ENCODE measurements around the gene SERPINA3. TPM values are rescaled to one million over a fixed set of nuclear protein-coding genes. Genes with fewer than 3 reads are reported as not detected.
A peak's percentile ranks its signal among the peaks of the same experiment; 100 is the strongest.
"Not testable (repeated sequence)": the region's sequence is repeated elsewhere in the genome, so short reads cannot be mapped to it uniquely, and the experiment has no call there.

The SERPINA3 gene
- total RNA-seq, 1 donor from 2014 or later, result 7,311 TPM

GRCh38 chr14:94583557-94583956 is 28.6 kb upstream of the SERPINA3 start:
- no peak for DNase-seq (ENCODE audit: low spot score)
- no peak for ATAC-seq

GRCh38 chr14:94584591-94585280 is 27.5 kb upstream of the SERPINA3 start:
- DNase-seq (ENCODE audit: low spot score), result peak; percentile 48
- peak; percentile 27 for ATAC-seq

GRCh38 chr14:94586635-94587034 is 25.6 kb upstream of the SERPINA3 start:
- DNase-seq (ENCODE audit: low spot score) (peak; percentile 42), ATAC-seq (no peak)

GRCh38 chr14:94588311-94588710 is 23.9 kb upstream of the SERPINA3 start:
- no peak for DNase-seq (ENCODE audit: low spot score)
- ATAC-seq, result no peak

- no peak for ATAC-seq
- DNase-seq (ENCODE audit: low spot score), result no peak
These were observed 21.1 kb upstream of the SERPINA3 start for GRCh38 chr14:94591073-94591472.

GRCh38 chr14:94591871-94592270 is 20.3 kb upstream of the SERPINA3 start:
- DNase-seq (ENCODE audit: low spot score) (peak; percentile 39), ATAC-seq (no peak)

- DNase-seq (ENCODE audit: low spot score) (no peak), ATAC-seq (no peak)
These were observed 19.7 kb upstream of the SERPINA3 start for GRCh38 chr14:94592457-94592856.

- no peak for DNase-seq (ENCODE audit: low spot score)
- ATAC-seq, result peak; percentile 7
These were observed 18.8 kb upstream of the SERPINA3 start for GRCh38 chr14:94593376-94593748.

GRCh38 chr14:94593749-94594431 is 18.3 kb upstream of the SERPINA3 start:
- ATAC-seq (peak; percentile 60), DNase-seq (ENCODE audit: low spot score) (peak; percentile 92)

GRCh38 chr14:94594441-94594840 is 17.8 kb upstream of the SERPINA3 start:
- DNase-seq (ENCODE audit: low spot score), result peak; percentile 45
- peak; percentile 15 for ATAC-seq

GRCh38 chr14:94595912-94596311 is 16.3 kb upstream of the SERPINA3 start:
- DNase-seq (ENCODE audit: low spot score) (peak; percentile 43), ATAC-seq (no peak)

- ATAC-seq (no peak), DNase-seq (ENCODE audit: low spot score) (peak; percentile 37)
These were observed 15.8 kb upstream of the SERPINA3 start for GRCh38 chr14:94596361-94596760.

GRCh38 chr14:94597788-94598187 is 14.4 kb upstream of the SERPINA3 start:
- ATAC-seq, result no peak
- DNase-seq (ENCODE audit: low spot score), result no peak

- peak; percentile 21 for ATAC-seq
- no peak for DNase-seq (ENCODE audit: low spot score)
These were observed 13.7 kb upstream of the SERPINA3 start for GRCh38 chr14:94598506-94598815.

- DNase-seq (ENCODE audit: low spot score) (peak; percentile 87), ATAC-seq (peak; percentile 50)
These were observed 13.2 kb upstream of the SERPINA3 start for GRCh38 chr14:94598816-94599655.

- no peak for DNase-seq (ENCODE audit: low spot score)
- peak; percentile 20 for ATAC-seq
These were observed 12.6 kb upstream of the SERPINA3 start for GRCh38 chr14:94599656-94600004.

GRCh38 chr14:94600148-94600545 is 12.0 kb upstream of the SERPINA3 start:
- ATAC-seq (peak; percentile 53), DNase-seq (ENCODE audit: low spot score) (peak; percentile 90)

GRCh38 chr14:94601884-94602391 is 10.3 kb upstream of the SERPINA3 start:
- ATAC-seq (peak; percentile 18), DNase-seq (ENCODE audit: low spot score) (no peak)

- ATAC-seq (no peak), DNase-seq (ENCODE audit: low spot score) (no peak)
These were observed 9.5 kb upstream of the SERPINA3 start for GRCh38 chr14:94602722-94603121.

- no peak for DNase-seq (ENCODE audit: low spot score)
These were observed 6.8 kb upstream of the SERPINA3 start for GRCh38 chr14:94605361-94605760.

GRCh38 chr14:94608966-94609365 is 3.2 kb upstream of the SERPINA3 start:
- DNase-seq (ENCODE audit: low spot score); ATAC-seq: not testable (repeated sequence)

More at GRCh38 chr14:94605361-94605760, 6.8 kb upstream of the SERPINA3 start:
- ATAC-seq, result no peak

GRCh38 chr14:94611179-94611578 is 1.0 kb upstream of the SERPINA3 start:
- ATAC-seq (no peak), DNase-seq (ENCODE audit: low spot score) (no peak)

Measured in left lobe of liver (tissue), 2 donors.